ENCODE data around the gene DOCK10.

DOCK10 gene

GRCh38 chr2:224999754-225000153 lies 42.5 kb downstream of the DOCK10 start:
- TF ChIP-seq CTCF (IDR thresholded peaks at IDR 0.05; ENCODE audit: low read depth, low read length, missing control alignments), result no peak
- no peak overlapping the region for H3K4me3 ChIP-seq (replicated peaks; ENCODE audit: low read depth, low read length)
- DNase-seq (ENCODE audit: extremely low read depth, low read depth), result no peak

GRCh38 chr2:224999321-224999720 lies 42.9 kb downstream of the DOCK10 start:
- no peak for DNase-seq (ENCODE audit: extremely low read depth, low read depth)
- no peak for TF ChIP-seq CTCF (IDR thresholded peaks at IDR 0.05; ENCODE audit: low read depth, low read length, missing control alignments)

DNA sequence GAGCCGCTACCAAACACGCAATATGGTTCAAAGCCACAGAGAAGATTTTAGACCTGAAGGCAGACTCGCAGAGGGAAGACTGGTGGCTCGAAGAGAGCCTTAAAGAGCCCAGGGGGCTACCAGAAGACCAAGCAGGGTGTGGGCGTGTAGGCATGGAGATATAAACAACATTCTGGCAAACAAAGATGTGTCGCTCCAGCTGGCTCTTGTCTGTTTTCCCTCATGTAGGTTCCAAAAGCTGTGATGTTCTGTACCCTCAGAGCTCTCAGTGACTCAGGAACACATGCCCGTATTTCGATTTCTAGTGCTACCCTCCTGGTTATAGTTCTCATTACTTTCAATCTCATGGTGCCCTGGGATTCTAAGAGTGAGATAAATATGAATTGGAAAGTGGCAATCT lies 44.5 kb downstream of the DOCK10 start:
- H3K4me3 ChIP-seq (replicated peaks; ENCODE audit: low read depth, low read length), result no peak overlapping the region
- no peak for DNase-seq (ENCODE audit: extremely low read depth, low read depth)
- TF ChIP-seq CTCF (IDR thresholded peaks at IDR 0.05; ENCODE audit: low read depth, low read length, missing control alignments), result no peak

More at GRCh38 chr2:224999321-224999720, 42.9 kb downstream of the DOCK10 start:
- no peak overlapping the region for H3K4me3 ChIP-seq (replicated peaks; ENCODE audit: low read depth, low read length)

GRCh38 chr2:224995419-224995818 lies 46.8 kb downstream of the DOCK10 start:
- DNase-seq (ENCODE audit: extremely low read depth, low read depth), result no peak
- no peak overlapping the region for H3K4me3 ChIP-seq (replicated peaks; ENCODE audit: low read depth, low read length)
- no peak for TF ChIP-seq CTCF (IDR thresholded peaks at IDR 0.05; ENCODE audit: low read depth, low read length, missing control alignments)

DNA sequence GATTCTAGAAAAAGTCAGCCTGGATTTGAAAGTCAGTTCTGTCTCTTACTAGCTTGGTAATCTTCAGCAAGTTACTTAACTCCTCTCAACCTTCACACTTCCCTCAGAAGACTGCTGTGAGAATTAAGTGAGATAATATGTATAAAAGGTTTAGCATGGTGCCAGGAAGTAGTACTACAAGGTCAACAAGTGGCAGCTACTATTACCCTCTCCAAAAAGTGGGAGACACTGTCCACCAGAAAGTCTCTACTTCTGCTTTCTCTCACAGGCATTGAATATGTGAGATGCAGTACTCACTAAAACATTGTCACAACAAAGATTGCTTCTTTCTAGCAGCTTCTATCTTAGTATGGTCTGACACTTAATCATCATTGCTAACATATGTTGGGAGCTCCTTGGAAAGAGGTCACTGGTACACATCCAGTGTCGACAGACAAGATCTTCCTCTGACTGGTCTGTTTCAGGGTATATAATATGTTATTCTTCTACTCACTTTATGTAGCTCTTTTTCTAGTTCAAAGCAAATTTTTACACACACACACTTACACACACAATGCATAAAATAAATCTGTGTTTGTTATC lies 47.9 kb downstream of the DOCK10 start:
- no peak for TF ChIP-seq CTCF (IDR thresholded peaks at IDR 0.05; ENCODE audit: low read depth, low read length, missing control alignments)
- no peak overlapping the region for H3K4me3 ChIP-seq (replicated peaks; ENCODE audit: low read depth, low read length)
- DNase-seq (ENCODE audit: extremely low read depth, low read depth), result no peak

DNA sequence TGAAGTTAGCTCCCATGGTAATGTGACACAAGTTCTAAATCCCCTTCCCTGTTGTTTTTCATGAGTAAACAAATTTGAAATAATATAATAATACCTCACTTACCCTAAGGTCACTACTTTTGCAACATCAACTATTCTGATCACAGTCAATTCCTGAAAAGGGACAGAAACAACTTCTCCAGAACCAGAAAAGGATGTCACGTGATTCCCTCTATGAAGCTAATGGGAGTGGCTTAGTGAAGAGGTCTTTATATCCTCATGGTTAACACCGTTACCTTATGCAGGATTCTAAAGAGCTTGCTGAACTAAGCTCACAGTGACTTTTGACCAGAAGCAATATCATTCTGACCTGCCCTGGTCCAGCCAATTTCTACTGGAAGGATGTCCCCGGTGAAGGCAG lies 51.6 kb downstream of the DOCK10 start:
- no peak for DNase-seq (ENCODE audit: extremely low read depth, low read depth)
- TF ChIP-seq CTCF (IDR thresholded peaks at IDR 0.05; ENCODE audit: low read depth, low read length, missing control alignments), result no peak
- no peak overlapping the region for H3K4me3 ChIP-seq (replicated peaks; ENCODE audit: low read depth, low read length)

DNA sequence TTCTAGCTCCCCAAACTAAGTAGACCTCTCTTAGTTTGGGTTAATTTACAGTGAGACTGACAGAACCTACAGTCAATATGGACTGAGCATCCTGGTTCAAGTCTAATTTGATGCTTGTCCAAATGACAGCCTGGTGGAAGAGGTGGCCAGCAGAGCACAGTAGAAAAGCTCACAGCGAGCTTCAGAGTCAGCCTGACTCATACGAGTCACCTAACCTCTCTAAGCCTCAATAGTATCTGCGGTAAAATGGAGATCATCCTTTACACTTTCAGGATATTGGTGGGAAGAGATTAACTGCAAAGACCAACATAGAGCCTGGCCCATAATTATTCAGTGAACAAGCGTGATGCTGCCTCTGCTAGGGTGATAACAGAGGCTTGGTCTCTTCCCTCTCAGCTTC lies 54.5 kb downstream of the DOCK10 start:
- no peak overlapping the region for H3K4me3 ChIP-seq (replicated peaks; ENCODE audit: low read depth, low read length)
- DNase-seq (ENCODE audit: extremely low read depth, low read depth), result no peak
- no peak for TF ChIP-seq CTCF (IDR thresholded peaks at IDR 0.05; ENCODE audit: low read depth, low read length, missing control alignments)
